Amniotic stem cell (primary cell): ENCODE measurements around the gene BCCIP.

Experiments used
- DNase-seq: peaks from one replicate; lab custom pipeline; 2025; lab: John Stamatoyannopoulos, UW

The BCCIP gene

DNA sequence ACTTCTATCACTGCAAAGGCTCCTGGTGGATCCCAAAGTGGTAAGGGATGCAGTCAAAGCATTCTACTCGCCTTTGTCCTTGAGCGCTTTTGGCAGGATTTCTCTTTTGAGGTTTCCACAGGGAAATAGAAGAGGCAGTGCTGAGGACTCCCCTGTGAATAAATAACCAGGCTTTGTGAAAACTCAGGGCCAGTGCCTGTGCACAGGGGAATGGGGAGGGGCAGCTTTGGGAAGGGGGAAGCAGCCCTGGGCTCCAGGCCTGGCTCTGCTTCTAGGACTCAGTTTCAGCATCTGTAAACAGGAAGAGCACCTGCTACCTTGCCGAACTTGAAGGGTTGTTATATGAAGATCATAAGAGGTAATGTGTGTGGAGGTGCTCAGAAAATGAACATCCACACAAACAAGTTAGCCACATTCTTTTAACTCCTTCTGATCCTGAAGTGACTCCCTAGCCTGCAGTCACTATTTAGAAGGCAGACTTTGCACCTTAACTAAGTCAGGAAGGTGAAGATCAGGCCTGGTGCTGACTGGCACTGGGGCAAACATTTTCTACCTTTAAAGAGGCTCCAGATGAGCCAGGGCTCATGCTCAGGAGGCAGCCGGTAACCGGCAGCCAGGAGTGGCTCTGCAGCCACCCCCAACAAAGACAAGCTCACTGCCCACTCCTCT, 25.2 kb upstream of the BCCIP start:
- no peak for DNase-seq

DNA sequence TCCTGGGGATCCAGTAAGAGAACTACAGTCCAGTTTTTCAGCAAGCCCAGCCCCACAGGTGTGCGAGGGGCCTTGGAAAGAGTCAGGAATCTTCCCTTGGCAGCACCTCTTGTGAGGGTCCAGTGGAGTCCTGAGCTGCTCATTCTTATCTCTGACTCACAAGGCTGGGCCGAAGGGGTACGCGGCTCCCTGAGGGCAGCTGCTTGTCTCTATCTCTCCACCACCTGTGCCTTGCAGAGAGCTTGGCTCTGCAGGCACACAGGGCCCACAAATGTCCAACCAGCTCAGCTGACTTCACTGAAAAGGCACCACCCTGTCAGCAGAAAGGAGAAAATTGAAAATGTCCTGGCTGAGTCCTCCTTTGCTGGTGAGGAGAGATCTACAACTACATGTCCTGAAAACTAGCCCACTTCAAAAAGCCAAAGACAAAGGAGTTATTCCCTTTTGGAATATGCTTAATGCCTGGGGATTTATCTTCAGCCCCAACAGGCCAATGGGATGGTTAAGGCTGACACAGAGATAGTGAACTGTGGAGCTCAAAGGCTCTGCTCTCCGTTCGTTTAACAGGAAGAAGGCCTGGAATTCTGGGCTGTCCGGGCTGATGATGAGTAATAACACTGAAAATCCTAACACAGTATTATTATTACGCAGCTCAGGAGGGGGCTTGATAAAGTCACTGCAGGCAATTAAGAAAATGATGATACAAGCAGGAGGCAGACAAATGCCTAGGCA, 23.7 kb upstream of the BCCIP start:
- DNase-seq: no peak

DNA sequence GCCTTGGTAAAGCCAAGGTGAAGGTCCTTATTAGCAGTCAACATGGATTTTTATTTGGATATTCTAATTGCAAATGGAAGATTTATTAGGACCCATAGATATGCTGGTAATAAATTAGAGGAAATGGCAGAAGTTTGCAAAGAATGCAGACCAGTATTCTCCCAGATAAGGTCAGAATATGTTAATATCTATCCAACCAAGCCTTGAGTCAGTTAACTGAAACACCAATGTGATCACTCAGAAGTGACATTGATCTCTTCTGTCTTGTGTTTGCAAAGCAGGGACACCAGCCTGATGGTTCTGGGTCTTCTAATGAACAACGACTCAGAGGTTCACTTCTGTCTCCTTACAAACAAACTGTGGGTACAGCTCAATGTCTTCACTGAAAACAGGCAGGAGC, 21.8 kb upstream of the BCCIP start:
- no peak for DNase-seq

DNA sequence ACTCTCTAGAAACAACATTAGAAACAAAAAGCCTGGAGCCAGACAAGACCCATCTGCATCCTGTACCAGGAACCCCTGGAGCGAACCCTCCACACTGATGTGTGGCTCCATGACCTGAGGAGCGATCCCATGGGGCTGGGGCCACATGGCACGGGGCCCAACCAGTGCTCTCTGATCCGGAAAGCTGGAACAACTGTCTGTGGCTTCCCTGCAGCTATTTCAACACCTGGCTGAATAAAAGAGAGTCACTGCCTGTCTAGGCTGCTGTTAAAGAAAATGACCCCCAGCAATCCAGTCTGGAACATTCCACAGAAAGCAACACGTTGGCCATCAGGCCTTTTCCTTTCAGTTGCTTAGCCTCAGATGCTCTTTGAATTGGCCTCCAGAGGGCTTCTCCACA, 21.2 kb upstream of the BCCIP start:
- DNase-seq: no peak

DNA sequence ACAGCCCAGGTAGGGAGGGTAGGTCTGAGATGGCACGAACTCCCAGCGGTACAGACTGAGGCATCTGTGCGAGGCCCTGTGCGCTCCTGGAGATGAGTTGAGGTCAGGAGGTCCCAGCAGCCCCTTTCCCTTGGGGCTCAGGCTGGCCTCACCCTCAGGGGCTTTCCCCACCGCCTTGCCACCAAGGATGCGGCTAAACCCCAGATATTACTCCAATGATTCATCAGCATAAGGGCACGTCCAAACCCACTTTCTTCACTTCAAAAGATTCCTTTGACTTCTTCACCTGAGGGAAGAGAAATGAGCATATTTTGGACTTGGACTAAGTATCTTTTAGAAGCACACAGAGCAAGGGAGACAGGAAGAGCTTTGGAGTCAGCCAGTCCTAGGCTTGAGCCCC, 20.6 kb upstream of the BCCIP start:
- DNase-seq: no peak

DNA sequence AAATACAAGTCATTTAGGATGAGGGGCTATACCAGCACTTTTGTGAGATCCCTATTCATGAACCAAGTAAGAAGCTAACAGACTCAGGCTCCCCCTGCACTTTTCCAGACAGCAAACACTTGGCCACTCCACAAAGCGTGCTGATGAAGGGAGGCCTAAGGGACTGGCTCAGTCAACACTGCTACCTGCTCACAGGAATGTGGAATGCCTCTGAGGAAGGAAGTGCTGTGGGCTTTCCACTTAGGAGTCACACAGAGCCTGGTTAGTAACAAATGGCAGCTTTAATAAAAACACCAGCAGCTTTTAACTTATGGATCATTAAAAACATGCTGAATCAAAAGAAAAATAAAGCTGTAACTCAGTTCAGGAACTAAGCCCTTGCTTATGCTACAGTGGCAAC, 15.3 kb upstream of the BCCIP start:
- DNase-seq: no peak

DNA sequence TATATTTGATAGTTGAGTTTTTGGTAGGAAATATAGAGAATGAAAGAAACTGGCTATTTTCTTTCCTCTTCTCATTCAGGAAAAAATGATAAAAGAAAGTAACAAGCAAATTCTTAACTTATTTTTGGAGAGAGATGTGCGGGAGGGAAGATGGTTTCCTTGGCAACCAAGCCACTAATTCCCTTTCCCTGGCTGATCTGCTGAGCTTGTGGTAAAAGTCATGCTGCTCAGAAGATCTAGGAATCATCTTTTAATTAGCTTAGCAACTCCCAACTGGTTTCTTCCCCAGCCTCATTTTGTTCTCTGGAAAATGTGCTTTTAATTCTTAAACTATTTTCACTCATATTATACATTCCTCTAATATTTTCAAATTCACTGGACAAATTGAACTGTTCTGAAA, 12.1 kb upstream of the BCCIP start:
- DNase-seq: no peak

DNA sequence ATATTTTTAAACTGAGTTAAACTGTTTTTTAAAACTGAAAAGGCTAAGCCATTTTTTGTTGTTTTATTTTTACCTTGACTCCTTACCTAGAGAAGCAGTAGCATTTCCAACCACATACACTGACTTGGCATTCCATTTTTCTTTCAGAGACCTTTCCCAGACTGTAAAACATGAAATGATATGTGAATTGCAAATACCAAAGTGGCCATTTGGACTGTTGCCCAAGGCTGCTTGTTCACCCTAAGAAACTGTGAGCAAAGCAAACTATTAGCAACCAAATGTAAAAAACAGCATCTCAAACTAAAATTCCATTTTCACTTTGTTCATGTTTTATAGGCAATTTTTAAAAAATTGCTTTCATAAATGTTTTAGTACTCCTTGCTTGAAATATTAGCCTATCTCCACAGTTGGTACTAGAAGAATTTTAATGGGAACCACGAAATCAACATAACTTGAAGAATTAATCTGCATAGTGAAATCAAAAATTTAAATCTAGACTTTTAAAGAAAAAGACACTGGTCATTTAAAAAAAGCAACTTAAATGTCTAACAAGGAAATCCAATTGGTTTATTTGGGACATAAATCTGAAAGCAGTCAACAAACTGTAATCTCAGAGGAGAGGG, 11.1 kb upstream of the BCCIP start:
- no peak for DNase-seq

DNA sequence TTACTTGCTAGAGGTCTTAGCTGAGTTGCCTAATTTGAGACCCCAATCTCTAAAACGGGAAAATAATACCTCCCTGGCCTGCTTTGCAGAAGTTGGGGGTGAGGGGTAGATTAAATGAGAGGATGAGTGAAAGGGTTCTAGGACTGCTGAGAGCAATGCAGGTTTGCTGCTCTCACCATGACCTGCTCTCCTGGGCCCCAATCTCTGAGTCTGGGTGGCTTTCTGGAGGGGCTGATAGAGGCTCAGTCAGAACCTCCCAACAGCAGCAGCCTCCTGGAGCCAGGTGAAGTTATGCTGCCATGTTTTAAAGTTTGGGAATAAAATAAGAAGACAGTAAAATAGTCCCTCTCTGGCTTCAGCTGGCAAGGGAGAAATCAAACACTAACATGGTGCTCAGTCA, 7.6 kb upstream of the BCCIP start:
- no peak for DNase-seq

DNA sequence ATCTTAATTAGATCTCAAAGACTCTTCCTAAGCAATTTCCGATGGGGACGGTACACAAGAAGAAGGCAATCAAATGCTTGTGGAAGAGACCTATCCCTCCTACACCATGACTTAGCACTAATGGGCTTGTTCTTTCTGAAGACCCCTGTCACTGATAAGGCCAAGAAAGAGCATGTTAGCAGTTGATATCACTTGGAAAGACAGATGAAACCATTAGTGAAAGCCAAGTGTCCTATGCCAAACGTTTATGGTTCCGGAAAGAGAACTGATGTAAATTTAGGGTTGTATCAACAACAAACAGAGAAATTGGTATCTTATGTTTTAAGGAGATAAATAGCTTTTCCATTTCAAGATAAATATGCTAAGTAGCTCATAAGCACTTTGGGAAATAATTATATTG, 6.8 kb upstream of the BCCIP start:
- DNase-seq: no peak

DNA sequence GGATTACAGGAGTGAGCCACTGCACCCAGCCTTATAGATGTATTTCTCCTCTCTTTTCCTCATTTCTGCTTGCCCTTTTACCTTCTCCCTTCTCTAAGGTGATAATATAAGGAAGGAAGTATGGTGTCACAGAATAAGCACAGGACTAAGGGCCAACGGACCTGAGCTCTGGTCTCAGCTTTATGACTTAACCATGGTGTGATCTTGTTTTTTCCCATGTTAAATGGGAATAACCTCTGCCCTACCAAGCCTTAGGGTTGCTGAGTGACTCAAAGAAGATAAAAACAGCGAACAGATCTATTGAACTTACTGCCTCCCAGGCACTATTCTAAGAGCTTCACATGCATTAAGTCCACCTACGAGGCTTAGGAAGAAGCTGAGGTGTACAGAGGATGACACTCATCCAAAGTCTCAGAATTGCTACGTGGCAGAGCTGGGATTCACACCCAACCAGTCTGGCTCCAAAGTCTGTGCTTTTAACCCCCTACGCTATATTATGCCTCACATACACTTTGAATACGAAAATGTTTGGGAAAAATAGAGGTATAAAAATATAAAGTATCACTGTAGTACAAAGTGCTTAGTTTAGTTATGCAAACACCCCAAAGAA, 5.9 kb upstream of the BCCIP start:
- DNase-seq: no peak

DNA sequence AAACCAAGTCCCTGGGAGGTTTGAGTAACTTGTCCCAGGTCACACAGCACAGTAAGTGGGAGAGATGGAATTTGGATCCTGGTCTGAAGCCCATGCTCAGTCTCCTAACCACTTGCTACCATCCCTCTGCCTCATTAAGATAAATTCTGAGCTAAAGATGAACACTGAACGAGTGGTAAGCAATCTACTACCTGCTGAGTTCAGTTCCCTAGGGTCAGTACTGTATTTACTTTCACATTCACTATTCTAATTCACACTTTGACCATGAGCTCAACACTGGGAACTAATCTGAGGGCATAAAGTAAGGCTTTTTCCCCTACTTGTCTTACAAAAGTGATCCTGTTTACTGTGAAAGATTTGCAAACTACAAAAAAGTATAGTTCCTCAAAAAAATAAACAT, 2.6 kb upstream of the BCCIP start:
- DNase-seq: no peak

DNA sequence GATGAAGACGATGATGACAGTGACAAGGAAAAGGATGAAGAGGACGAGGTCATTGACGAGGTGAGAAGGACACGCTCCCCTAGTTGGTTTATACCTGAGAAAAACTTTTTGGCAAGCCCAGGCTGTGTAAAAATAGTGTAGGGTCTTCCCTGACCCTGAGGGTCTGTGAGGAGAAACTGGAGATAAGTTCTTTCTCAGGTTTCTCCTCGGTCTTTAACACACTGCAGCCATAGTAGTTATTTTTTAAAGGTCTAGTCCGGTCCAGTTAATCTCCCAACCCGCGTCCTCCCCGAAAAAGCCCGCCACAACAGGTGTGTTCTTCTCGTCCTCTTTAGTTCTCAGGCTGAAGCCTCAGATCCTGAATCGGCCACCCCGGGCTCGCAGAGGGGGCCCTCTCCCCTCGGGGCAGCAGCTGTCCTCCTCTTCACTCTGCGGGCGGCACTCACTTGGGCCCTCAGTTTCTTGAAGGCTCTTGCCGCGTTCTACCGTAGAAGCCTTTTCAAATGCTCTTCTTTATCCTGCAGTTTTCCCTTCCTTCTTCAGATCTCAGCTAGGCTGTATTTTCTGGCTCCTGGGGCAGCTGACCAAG, 411 bp downstream of the BCCIP start:
- no peak for DNase-seq

DNA sequence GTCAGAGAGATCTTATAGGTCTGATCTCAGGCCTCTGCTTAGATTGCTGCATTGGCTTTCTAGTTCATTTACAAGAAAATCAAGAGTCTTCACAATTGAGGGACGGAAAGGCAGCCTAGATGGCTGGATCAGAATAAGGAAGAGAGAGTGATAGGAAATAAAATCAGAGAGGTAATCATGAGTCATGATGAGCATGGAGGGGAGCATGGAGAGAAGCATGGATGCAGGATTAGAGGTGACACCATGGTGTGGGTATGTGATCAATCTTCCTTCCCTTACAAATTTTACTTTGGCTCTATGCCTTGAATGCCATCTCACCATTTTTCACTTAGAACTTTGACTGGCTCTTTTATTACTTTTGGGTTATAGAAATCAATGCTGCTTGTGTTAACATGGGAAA, 1.4 kb downstream of the BCCIP start:
- no peak for DNase-seq

DNA sequence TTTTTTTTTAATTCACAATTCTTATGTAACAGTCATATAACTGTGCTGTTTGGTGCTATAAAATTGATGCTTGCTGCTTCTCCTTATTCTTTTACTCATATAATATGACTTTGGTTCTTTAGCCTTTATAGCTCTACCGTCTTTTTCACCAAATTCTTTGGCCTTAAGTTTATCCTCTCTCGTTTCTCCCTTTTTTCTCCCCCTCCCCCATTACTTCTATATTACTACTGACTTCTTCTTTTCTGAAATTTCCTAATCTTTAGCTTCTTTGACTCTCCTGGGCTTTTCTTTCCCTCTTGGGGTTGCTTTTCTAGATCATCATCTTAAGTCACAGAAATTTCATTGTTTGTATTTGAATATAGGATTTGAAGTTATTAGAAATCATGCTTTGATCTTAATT, 3.8 kb downstream of the BCCIP start:
- DNase-seq: no peak

DNA sequence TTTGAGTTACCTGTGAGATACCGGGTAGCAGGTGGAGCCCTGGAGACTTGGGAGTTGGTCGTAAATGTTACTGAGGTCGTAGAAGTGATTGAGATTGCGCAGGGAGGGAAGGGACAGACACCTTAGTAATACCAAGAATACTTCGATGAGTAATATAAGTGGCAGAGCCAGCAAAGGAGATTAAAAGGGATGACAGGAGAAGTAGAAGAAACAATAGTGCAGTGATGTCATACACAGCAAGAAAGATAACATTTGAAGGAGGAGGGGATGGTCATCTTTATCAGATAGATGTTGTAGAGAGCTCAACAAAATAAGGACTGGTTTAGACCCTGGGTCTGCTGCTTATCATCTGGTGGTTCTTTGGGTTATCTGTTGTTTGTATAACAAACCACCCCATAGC, 5.0 kb downstream of the BCCIP start:
- no peak for DNase-seq

DNA sequence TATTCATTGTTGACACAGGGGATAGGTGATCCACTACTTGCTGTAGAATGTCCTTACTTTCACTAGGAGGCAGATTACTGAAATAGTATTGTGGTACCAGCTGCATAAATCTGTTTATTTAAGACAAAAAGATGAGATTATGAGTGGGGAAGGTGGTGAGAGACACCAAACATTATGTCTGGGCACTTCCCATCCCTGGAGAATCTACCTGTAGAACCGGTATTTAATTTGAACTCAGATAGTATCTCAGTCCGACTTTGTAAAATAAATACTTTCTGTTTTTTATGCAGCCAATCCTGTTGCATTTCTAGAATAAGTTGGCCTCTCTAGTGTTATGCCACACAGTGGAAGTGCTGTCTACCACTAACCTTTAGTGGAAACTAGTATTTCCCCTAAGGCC, 13.4 kb downstream of the BCCIP start:
- no peak for DNase-seq

DNA sequence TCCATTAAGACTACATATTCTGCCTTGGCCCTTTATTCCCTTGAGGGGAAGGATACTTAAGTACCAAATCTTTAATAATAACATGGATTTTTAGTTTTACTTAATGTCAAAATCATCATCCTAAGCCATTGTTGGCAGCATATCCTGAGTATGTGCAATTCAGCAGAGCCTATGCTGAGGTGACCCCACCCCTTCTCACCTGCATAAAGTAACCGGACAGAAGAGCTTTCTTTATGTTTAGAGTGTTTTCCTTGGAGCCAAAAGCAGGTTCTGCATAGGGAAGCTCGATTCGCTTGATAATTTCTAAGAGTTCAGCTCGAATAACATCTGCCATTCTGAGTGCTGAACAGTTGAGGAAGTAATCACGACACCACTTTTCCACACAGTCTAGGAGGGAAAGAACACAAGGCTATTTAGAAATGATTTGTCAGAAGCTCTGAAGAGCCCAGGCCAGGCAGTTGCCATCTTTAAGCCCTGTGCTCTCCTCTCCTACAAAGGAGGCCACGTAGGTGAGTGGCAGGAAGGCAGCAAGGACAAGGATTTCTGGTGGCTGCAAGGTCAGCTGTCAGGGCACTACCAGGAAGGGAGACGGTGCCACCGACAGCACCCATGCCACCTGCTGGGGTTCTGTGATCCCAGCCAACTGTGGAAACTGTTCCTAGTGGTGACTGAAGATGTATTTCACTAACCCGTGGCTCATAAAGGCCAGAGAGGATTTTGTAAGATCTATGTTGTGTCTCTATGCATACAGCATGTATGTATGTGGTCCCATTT, 15.6 kb downstream of the BCCIP start:
- no peak for DNase-seq

DNA sequence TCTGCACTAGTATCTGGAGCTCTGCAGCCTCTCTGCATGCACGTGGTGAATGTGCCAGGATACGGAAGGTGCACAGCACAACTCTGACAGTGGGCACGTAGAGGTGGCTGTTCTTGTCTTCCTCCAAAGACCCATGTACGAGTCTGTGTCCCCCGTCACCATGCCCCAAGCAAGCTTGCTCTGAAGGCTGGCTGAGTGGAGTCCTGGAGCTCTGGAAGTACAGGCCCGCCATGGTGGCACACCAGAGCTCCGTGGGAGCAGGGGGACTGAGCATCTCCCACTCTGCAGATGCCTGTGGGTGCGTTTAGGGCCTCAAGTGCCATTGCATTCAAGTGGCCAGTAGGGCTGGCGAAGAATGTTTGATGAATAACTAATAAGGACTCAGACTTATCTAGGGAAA, 17.1 kb downstream of the BCCIP start:
- DNase-seq: no peak

DNA sequence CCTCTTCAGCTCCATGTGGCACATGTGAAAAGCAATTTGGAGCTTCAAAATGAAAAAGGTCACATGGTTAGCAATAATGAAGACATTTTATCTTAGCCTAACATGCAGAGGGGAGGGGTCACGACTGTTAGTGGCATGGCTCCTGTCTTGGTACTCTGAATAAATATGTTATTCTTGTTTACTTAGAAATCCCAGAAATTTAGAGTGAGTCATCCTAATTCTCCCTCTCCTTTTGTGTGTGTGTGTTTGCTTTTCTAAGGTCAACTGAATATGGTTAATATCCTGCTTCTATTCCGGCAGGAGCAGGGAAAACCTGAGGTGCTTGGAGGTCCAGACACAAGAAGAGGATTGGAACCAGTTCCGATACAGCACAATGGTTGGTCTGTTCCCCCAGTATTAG, 17.6 kb downstream of the BCCIP start:
- DNase-seq: peak; percentile 14

DNA sequence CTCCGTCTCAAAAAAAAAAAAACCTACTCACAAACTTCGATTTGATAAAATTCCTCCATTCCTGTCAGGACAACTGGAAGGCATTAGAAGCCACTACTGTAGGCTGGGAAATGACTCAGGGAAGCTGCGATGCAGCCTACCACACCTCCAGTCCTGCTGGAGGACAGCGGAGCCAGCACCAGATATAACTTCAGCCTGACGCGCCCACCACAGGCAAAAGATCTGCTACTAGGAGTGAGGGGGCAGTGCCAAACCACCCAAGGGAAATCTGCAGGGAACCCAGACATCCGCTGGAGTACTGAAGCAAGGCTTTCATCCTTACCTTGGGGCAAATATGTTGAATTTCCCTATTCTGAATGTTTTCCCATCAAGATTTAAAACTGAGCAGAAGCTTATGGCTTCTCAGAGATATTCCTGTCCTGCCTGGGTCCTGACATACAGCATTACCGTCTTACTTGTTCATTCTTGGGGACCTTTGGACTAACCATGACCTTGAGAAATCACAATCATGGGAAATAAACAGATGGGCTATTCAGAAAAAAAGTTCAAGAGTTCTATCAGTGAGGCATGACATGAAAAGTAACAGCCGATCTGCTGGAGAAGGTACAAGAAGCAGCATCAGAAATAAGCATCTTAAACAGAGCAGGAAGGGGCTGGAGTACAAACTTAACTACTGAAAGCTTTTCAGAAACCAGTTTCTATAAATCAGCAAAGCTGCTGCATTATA, 20.4 kb downstream of the BCCIP start:
- no peak for DNase-seq
